ENCODE data around the gene ZNF628.

DNA sequence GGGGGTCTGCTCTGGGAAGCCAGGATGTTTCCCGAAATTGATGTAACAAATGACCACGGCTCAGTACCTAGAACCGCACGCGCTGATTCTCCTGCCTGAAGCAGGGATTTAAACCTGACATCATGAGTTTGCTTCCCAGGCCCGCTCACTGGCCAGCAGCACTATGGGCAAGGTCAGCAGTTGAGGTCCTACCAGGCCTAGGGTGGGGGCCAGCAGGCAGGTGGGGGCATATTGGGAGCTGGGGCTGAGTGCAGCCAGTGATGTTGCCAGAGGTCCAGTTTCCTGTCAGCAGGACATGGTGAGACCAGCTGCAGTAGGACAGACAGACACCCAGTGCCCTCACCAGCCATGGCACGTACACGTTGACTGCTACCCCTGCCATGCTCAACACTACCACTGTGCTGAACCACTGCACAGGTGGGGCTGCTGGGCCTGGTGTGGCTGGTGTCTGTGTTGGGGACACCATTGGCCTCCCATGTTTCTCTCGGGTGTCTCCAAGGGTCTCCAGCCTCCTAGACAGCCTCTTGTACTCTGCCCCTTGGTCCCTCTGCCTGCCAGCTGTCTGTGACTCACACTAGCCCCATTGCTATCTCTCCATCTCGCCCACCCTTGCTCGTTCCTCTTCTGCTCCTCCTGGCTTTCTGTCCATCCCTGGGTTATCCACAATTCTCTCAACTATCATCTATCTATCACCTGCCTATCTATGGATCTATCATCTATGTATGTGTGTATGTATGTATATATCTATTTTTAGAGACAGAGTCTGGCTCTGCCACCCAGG is 10.8 kb upstream of the ZNF628 start:
- TF ChIP-seq TAF1 (IDR thresholded peaks at IDR 0.05; ENCODE audit: low read depth, low read length) (no peak), POLR2AphosphoS5 (IDR thresholded peaks at IDR 0.05; ENCODE audit: low read depth, low read length) (no peak), POU2F2 (IDR thresholded peaks at IDR 0.05; ENCODE audit: low read depth, low read length) (no peak), POLR2A (IDR thresholded peaks at IDR 0.05; ENCODE audit: low read depth, low read length) (no peak), SPI1 (IDR thresholded peaks at IDR 0.05; ENCODE audit: low read depth, low read length) (no peak), PAX5 (IDR thresholded peaks at IDR 0.05; ENCODE audit: insufficient read depth, low read length, severe bottlenecking) (no peak)

Data from GM12891 (cell line).